AG08396 (cell line): Measurements from ENCODE around the gene PLA2G4D.
A peak's percentile ranks its signal among the peaks of the same experiment; 100 is the strongest.

ENCODE experiments used
- DNase-seq: peaks from one replicate; pipeline ENCODE4 v3.0.0; 2012; ENCODE audit warnings: low spot score, mixed read lengths

Gene PLA2G4D

DNA sequence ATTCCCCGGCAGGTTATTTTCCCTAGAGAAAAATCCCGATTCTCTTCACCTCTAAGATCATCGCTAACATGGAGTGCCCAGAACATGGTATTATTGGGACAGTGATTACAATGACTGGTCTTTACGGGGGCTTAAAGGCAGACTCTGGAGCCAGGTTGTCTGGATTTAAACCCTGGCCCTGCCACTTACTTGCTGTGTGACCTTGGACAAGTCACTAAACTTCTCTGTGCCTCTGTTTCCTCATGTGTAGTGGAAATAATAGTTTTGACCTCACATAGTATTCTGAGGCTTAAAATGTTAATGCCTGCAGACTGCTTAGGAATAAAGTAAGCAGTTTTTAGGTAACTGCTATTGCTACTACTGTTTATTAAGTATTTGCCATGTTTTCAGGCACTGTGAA, 4.4 kb downstream of the PLA2G4D start:
- DNase-seq: no peak

DNA sequence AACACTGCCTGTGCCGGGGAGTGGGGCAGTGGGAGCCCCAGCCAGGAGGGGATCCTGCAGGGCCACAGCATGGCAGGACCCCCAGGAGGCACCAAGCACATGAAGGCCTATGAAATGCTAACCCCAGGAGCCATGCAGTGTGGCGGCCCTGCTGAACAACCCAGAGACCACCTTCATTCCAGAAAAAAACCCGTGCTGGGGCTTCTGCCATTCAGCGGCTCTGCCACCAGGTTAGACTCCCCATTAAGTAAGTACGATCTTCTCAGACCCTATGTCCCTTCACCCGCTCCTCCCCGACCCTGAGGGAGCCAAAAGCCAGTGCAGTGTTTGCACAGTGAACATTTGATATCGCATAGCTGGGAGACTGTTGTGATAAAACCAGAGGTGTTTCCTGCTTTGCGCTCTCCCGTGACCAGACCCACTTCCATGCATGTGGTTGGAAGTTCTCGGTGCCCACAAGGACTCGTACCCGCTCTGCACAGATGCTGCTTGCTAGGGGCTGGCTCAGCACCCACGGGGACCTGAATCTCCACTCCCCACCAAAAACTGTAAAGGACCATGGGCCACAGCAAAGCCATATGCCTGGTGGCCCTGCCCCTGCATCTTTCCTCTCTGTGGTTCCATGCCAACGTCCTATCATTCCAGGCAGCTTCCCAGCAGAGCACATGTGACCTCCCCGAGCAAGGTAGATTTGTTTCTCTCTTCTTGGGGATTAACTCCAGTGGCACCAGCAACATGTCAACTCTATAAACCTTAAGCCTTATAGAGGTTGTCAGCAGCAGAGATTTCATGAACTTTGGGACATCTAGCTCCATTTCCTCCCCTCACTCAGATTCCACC, 5.3 kb downstream of the PLA2G4D start:
- no peak for DNase-seq

- DNase-seq: no peak
Observed at GRCh38 chr15:42087926-42088800, 6.2 kb downstream of the PLA2G4D start.

DNA sequence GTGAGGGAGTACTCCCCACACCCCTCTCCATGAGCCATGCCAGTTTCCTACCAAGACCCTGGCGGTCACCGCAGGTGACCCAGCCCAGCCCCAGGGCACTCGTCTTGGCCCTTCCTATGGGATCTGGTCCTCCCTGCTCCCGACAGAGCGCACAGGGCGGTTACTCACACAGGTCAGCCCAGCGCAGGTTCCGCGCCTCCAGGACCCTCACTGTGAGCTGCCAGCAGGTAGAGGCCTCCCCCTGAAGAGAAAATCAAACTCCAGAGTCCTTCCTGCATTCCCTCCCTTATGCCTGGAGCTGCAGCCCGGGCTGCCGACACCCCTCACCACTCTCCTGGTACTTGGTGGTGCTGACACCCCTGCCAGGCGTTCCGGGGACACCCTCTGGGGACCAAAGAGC, 6.9 kb downstream of the PLA2G4D start:
- no peak for DNase-seq

- DNase-seq: no peak
Observed at GRCh38 chr15:42085721-42086120, 8.6 kb downstream of the PLA2G4D start.

GRCh38 chr15:42085236-42085605, 9.1 kb downstream of the PLA2G4D start:
- DNase-seq: no peak

DNA sequence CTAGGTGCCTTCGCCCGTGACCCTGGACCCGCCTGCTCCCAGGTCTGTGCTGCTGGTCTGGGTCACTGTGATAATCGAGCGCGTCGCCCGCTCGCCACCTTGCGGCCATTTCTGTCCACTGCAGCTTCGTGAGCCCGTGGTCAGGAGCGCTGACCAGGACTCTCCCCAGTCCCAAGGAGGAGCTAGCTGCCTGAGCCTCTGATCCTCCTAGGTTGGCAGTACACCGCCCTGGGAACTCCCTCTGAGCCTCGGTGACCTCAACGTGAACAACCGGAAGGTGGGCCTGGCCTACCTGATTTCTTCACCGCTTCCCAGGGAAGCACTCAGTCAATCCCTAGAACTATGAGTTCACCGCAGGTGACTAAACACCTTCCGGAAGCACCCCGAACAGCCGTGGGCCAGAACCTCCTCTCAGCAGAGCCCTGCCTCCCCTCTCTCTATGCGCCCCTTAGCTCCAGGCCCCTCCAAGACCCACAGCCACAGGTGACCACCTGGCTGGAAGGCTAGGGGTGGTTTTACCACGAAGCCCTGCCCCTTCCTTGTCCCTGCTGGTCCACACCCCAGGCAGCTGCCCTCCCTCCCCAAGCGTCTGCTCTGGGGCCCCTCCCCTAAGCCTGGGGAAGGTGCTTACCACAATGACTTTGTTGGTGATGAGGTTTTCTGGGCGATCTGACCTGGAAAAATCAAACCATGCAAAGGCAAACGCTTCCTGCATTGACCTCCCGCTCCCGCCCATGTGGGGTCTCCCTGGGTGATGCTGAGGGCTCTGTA, 9.7 kb downstream of the PLA2G4D start:
- peak; percentile 86 for DNase-seq

GRCh38 chr15:42083916-42084315, 10.4 kb downstream of the PLA2G4D start:
- no peak for DNase-seq

DNA sequence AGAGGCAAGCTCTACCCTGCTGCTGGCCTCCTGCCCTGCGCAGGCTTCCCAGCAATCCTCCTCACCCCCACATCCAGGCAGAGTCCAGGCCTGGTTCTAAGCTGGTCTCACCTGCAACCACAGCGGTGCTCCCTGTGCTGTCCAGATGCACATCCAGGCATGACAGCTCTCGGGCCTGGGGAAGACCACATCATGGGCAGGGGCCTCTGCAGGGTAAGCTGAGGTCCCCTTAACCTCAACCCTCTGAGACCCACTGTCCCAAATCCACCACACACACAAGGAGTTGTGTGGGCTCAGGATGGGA, 10.8 kb downstream of the PLA2G4D start:
- DNase-seq: no peak

DNA sequence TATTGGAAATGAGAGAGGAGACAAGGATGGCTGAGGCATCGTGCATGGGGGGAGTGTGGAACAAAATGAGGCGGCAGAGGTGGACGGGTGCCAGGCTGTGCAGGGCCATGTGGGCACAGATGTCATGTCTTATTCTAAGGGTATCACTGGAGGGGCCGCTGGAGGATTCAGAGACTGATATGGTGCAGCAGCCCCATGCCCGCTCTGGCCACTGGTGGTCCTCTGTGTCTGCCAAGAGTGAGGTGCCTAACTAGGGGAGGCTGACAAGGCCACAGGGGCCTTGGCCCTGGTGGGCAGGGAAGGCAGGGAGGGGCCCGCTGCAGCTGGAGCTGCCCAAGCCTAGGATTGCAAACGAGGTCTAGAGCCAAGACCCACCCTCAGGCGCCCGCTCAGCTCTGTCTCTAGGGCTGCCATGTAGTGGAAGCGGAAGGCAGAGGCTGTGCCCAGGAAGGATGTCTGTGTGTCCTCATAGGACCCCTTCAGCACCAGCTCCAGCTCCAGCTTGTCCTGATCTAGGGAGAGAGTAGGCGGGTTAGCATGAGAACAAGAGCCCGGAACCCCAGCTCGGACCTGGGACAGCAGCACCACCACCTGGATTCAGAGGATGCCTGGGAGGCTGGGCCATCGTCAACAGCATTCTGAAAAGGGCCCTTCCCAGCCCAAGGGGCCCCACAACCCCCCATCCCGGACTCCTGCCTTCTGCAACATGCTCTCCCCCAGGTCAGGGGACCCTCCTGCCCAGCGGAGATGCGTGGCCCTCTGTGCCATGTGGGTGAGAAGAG, 11.3 kb downstream of the PLA2G4D start:
- DNase-seq: no peak

DNA sequence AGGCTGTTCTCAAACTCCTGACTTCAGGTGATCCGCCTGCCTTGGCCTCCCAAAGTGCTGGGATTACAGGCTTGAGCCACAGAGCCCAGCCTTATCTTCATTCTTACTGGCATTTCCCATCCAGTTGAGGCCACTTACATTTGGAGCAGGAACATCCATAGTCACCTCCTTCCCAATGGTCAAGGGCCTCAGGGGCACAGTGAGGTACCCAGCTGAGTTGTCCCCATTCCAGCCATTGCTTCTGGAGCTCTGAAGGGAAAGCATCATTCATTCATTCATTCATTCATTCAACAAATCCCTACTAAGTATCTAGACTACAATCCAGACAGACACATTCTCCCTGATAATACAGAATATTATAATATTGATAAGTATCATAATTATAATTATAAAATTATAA, 12.2 kb downstream of the PLA2G4D start:
- no peak for DNase-seq

DNA sequence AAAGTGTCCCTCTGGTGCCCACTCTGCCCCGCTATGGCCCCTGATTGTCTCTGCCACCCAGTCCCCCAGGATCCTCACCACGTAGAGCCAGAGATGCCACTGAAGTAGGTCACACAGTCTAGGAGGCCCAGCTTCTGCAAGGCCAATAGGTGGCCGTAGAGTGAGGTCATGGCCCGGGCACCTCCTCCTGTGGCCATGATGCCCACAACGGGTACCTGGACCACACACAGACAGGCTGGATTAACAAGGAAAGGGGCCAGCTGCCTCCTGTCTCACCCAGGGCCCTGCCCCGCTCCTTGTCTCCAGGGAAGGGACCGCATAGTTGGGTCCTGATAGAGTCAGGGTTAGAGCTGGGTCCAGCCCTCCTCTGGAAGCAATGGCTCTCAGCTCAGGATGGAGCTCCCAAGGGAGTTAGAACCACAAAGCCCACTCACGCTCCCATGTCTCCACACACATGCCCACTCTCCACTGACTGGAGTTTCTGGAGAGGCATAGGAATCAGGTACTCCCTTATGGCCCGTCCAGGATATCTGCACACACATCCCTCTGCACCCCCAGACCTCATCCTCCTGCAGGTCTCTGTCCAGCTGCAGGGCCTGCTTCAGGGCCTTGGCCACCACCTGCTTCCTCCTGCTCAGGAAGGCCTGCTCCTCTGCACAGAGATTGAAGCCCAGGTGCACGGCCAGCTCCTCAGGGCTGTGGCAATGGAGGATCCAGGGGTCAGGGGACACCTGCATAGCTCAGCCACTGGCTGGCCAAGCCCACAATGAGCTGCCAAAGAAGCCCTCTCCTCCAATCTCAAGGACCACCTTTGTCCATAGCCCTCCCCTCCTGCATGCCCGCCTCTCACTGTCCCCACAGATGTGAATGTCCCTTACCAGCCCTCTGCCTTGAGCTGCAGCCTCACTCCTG, 13.2 kb downstream of the PLA2G4D start:
- no peak for DNase-seq

GRCh38 chr15:42080186-42080918, 14.0 kb downstream of the PLA2G4D start:
- DNase-seq: no peak

DNA sequence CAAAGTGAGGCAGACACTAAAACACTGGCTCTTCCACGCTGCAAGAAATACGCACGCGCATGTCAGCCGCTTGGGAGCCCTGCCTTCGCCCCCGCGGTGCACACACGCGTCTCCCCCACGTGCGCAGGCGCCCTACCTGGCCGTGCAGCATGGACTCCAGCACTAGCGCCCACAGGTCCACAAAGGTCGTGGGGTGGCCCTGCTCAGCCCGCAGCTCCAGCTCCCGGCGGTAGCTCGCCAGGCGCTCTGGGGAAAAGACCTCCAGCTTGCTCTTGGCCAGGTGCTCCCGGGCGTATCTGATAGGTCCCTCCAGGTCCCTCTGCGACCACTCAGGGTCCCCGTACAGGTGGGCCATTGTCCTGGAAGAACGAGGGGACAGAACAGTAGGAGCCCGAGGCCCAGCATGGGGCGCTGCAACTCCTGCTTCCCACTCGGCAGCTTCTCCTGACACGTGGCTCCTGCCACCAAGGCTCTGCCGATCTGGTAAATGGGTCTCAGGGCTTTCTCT, 14.9 kb downstream of the PLA2G4D start:
- DNase-seq: no peak

DNA sequence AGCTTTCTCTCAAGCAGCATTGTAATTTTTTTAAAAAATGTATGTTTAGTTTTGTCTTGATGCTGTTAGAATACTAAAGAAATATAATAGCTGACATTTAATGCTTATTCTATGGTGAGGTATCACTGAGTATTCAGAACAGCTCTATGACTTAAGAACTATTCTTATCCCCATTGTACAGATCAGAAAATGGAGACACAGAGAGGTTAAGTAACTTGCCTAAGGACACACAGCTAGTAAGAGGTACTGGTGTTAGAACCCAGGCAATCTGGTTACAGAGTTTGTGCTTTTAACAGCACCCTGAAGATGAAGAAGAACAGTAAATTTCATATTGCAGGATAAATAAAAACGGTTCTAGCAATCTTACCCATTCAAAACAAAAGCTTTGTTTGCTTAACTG, 15.5 kb downstream of the PLA2G4D start:
- no peak for DNase-seq

DNA sequence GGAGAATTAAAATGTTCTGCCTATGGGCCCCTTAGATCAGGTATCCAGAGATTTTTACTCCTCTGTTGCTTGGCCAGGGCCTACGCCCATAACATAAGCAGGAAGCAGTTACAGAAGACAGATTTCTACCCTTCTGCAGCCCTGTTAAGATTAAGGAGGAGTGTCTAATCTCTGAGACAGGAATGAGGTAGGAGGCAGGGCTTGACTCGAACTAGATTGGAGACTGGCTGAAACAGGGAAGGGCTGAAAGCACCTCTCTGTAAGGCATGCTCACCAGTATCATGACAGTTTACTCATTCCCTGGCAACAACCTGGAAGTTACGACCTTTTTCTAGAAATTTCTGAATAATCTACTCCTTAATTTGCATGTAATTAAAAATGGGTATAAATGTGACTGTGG, 16.7 kb downstream of the PLA2G4D start:
- no peak for DNase-seq

GRCh38 chr15:42073418-42073817, 20.9 kb downstream of the PLA2G4D start:
- DNase-seq: no peak

GRCh38 chr15:42072141-42072685, 22.1 kb downstream of the PLA2G4D start:
- DNase-seq: no peak

GRCh38 chr15:42071717-42072116, 22.6 kb downstream of the PLA2G4D start:
- no peak for DNase-seq

GRCh38 chr15:42070976-42071350, 23.4 kb downstream of the PLA2G4D start:
- DNase-seq: no peak
